Ovary (tissue), 9 donors: ENCODE data around the gene PGR. TPM values are rescaled to one million over a fixed set of nuclear protein-coding genes. Genes with fewer than 3 reads are reported as not detected.
A peak's percentile ranks its signal among the peaks of the same experiment; 100 is the strongest.

Experiments used
- DNase-seq, 5 donors: peaks; one replicate each; pipeline ENCODE4 v3.0.0-alpha.2; 2019 to 2020
- H3K27ac ChIP-seq, 2 donors: fragments of 200-600 bp; one replicate each; pipeline versions ENCODE4 v1.5.1 to v1.8.0; 2019 to 2022
- H3K27me3 ChIP-seq: fragments of 200-600 bp; one replicate; pipeline ENCODE4 v1.8.0; 2022
- H3K36me3 ChIP-seq: fragments of 200-600 bp; sonication (generic); one replicate; pipeline ENCODE4 v1.5.1; 2019
- H3K4me1 ChIP-seq: one replicate; pipeline ENCODE4 v1.8.1; 2013; ENCODE audit warnings: mild to moderate bottlenecking, moderate library complexity; ENCODE audit not compliant: insufficient read depth
- H3K4me3 ChIP-seq: fragments of 200-600 bp; sonication (generic); one replicate; pipeline ENCODE4 v1.5.1; 2017
- H3K9me3 ChIP-seq, 2 donors: fragments of 200-600 bp in 1 of 2; sonication (generic) in 1 of 2; one replicate each; pipeline versions ENCODE4 v1.5.1 to v1.8.1; 2013 to 2019; ENCODE audit warnings: mild to moderate bottlenecking in 1 of 2, moderate library complexity in 1 of 2
- EP300 ChIP-seq: sonication (generic); formaldehyde crosslinking; IDR thresholded peaks from one replicate; pipeline ENCODE4 v1.6.1; 2017; ENCODE audit warnings: antibody characterized with exemption
- POLR2A ChIP-seq: fragments of 450-650 bp; IDR thresholded peaks from one replicate; pipeline ENCODE4 v1.6.1; 2017; ENCODE audit warnings: antibody characterized with exemption, mild to moderate bottlenecking, moderate library complexity
- WGBS, 3 donors: extraction: QIAGEN DNeasy Blood & Tissue Kit in 1 of 3; methylation state at CpG; one replicate each; pipeline versions ENCODE4 v1.1.5 to v1.1.7; 2013 to 2017; 5-methylcytosine and 5-hydroxymethylcytosine counted together
- intact Hi-C, 4 donors: fragments of 100-400 bp; cut with DNase I; formaldehyde crosslinking; loops; one replicate each; pipeline versions ENCODE4 v1.11.0 to v1.15.1; 2022 to 2023
- polyA plus RNA-seq, 2 donors: library from polyadenylated mRNA; stranded (reverse); fragments of 200-250 nt in 1 of 2; fragments of 350-450 nt in 1 of 2; fragmentation: Illumina TruSeq in 1 of 2; extraction: RNeasy Lipid Tissue Mini Kit (QIAGEN cat#74804) in 1 of 2; gene quantifications; one replicate each; pipeline ENCODE4 v1.2.3, GENCODE V29; 2013 to 2014
- total RNA-seq, 7 donors: library from RNA; depleted of rRNA in 2 of 7; stranded (reverse); fragments of >200 nt in 2 of 7; fragmentation: NEBNext Ultra II Directional in 3 of 7; extraction: Animal tissue kit (Norgen Biotek cat#: 25700) in 3 of 7; gene quantifications; one replicate each; pipeline versions ENCODE4 v1.1.0 to v1.2.4, GENCODE V29; 2016 to 2023
- TF ChIP-seq, protein P1 (sequence below), 3 donors: fragments of 450-650 bp in 2 of 3; fragments of 200-600 bp in 1 of 3; IDR thresholded peaks; one replicate each; pipeline versions ENCODE4 v1.5.1 to v1.8.0; 2016 to 2022; ENCODE audit warnings: antibody characterized with exemption in 3 of 3, mild to moderate bottlenecking in 1 of 3
- donor health status: DM: no; HTN: no; CAD: no; lungs with moderate emphysema.
- donor health status: DM: no; HTN: no; CAD: no.
- donor health status: Bipolar disorder and iron deficiency.
- donor health status: DM: yes; HTN: yes; CAD: no.
- donor health status: DM: no; HTN: no; CAD: no.
- donor health status: DM: yes; HTN: yes; CAD: no.

Gene PGR
- total and polyA plus RNA-seq, 9 donors: 6.1 to 94.3 (median 21.3) TPM

DNA sequence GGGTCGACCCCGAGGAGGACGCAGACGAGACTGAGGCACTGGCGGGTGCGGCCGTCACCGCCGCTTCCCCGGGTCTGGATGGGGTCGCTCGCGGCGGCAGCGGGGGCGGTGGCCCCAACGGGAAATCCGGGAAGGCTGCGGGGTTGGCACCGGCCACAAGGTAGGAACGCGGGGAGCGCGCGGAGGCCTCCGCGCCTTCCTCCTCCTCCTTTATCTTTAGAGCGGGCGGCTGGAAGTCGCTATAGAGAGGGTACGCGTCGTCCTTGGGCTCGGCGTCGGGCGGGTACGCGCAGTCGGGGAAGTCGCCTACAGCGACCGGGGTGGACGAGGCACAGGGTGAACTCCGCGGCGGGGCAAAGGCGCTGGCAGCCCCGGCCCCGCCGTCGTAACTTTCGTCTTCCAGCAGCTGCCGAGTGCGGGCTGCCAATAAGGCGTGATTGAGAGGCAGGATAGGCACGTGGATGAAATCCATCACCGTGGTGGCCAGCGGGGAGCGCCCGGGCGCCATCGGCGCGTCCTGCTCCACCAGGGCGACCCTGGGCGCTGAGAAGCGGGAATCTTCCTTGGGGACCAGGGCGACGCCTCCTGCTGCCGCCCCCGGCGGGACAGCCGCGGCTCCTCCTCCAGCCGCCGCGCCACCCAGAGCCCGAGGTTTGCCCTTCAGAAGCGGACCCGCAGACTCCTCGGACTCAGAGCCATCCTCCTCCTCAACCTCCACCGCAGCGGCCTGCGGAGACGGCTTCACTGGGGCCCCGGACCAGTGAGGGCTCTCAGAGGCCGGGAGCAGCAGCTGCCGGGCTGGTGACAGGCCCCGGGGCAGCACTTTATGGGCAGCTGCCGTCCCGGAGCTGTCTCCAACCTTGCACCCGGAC lies 1.7 kb downstream of the PGR start:
- no peak for TF ChIP-seq EP300
- intact Hi-C loops: loop anchor here in 1 of 4 donors (5.0 kb wide), 1 partner anchor 96 kb away; no protein-coding TSS in a partner anchor
- Histone ChIP-seq H3K36me3 (no peaks in the 10 kb centered on the region), H3K4me1 (peaks cover 2% of the 10 kb centered on the region), H3K27me3 (no peaks in the 10 kb centered on the region), H3K27ac (peak overlapping the region; percentile 90 to 93), H3K4me3 (peak overlapping the region; percentile 74), H3K9me3 (no peaks in the 10 kb centered on the region)
- peak; percentile 49 to 70 (median 69) for DNase-seq
- WGBS, 3 donors: 0 to 1% (median 0%) methylated on average over 51 to 93 of the region's 93 CpGs

DNA sequence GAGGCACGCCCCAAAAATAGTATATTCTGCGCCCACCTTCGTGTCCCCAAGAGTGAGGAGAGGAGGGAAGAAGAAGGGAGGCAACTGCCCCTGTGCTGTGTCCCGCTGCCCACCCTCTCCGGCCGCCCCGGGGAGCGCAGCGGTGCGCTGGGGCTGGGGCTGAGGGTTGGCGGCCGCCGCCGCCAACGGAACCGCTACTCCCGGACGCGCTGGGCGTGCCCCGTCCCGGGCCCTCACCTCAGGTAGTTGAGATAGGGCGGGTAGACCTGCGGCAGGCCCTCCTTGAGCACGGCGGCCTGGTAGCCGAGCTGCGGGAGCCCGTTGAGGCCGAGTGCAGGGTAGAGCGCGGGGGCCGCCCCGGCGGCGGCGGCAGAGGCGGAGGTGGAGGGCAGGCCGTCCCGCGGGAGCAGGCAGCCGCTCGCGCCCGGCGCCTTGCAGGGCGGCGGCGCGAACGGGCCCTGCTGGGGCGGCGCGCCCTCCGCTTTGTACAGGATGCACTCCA lies 2.4 kb downstream of the PGR start:
- H3K9me3 ChIP-seq: no peaks in the 10 kb centered on the region
- no peaks in the 10 kb centered on the region for H3K27me3 ChIP-seq
- no peak for TF ChIP-seq POLR2A
- no peak for TF ChIP-seq EP300
- TF ChIP-seq, protein P1, sequence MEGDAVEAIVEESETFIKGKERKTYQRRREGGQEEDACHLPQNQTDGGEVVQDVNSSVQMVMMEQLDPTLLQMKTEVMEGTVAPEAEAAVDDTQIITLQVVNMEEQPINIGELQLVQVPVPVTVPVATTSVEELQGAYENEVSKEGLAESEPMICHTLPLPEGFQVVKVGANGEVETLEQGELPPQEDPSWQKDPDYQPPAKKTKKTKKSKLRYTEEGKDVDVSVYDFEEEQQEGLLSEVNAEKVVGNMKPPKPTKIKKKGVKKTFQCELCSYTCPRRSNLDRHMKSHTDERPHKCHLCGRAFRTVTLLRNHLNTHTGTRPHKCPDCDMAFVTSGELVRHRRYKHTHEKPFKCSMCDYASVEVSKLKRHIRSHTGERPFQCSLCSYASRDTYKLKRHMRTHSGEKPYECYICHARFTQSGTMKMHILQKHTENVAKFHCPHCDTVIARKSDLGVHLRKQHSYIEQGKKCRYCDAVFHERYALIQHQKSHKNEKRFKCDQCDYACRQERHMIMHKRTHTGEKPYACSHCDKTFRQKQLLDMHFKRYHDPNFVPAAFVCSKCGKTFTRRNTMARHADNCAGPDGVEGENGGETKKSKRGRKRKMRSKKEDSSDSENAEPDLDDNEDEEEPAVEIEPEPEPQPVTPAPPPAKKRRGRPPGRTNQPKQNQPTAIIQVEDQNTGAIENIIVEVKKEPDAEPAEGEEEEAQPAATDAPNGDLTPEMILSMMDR (IDR thresholded peaks at IDR 0.05): no peak
- peaks cover 3% of the 10 kb centered on the region for H3K4me1 ChIP-seq
- H3K36me3 ChIP-seq: no peaks in the 10 kb centered on the region
- intact Hi-C loops: loop anchor here in 1 of 4 donors (5.0 kb wide), 1 partner anchor 95 kb away; no protein-coding TSS in a partner anchor
- WGBS, 3 donors: 0 to 1% (median 1%) methylated on average over 28 to 55 of the region's 55 CpGs
- peak in 3 of 5 donors; percentile 48 to 62 (median 53) for DNase-seq
- peak overlapping the region; percentile 74 for H3K4me3 ChIP-seq
- peak overlapping the region; percentile 90 to 93 for H3K27ac ChIP-seq

DNA sequence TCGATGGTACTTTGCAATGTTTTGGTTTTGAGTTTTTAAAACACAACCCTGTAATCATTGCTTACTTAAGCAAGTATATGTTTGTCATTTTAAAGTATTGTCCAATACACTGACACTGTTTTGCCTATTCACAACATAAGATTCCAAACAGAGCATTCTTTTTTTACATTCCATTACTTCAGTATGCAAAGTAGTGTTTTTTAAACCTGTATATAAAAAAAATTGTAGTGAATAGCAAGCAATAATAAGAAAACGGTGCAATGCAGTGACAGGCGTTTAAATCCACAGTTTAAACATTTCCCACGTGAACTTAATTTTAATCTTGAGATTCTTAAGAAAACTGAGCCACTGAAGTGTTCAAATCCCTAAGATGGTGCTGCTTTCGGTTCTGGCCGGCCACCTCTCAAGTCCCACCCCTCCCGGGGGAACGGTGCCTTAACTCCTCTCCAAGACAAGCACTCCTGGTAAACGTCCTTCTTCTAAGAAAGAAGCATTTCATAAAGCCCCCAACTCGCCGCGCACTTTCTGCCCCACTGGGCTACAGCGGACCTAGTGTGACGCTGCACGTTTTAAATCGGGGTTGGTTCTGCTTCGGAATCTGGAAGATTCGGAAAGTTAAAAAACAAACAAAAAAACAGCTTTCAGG lies 2.9 kb downstream of the PGR start:
- no peaks in the 10 kb centered on the region for H3K9me3 ChIP-seq
- H3K27me3 ChIP-seq: no peaks in the 10 kb centered on the region
- intact Hi-C loops: loop anchor here in 1 of 4 donors (5.0 kb wide), 1 partner anchor 94 kb away; no protein-coding TSS in a partner anchor
- H3K4me1 ChIP-seq: peaks cover 3% of the 10 kb centered on the region
- peak; percentile 54 to 64 (median 60) for DNase-seq
- peak overlapping the region; percentile 74 for H3K4me3 ChIP-seq
- TF ChIP-seq, protein P1 (IDR thresholded peaks at IDR 0.05): no peak
- TF ChIP-seq POLR2A (no peak), EP300 (no peak)
- 1 to 2% (median 1%) methylated on average over 18 of the region's 18 CpGs for WGBS, 3 donors
- H3K36me3 ChIP-seq: no peaks in the 10 kb centered on the region
- H3K27ac ChIP-seq: peak overlapping the region; percentile 90 to 93

DNA sequence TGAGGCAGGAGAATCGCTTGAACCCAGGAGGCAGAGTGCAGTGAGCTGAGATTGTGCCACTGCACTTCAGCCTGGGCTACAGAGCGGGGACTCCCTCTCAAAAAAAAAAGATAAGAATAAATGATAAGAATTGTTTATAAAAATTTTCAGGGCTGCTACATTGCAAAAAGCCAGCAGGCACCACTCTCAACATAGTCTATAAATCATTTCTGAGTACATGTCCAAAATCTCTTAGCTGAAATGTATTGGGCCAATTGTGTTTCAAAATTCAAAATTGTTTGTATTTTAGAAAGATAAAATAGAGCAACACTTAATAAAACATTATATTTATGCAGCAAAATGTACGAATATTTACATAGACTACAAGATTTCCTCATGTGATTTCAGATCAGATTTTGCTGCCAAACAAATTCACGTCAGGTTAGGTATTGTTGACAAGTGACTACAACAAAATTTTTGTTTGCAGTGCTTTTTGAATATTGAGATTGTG lies 13.9 kb downstream of the PGR start:
- no peak for DNase-seq
- no peaks in the 10 kb centered on the region for H3K27me3 ChIP-seq
- H3K4me1 ChIP-seq: peaks cover 6% of the 10 kb centered on the region
- WGBS, 3 donors: 50 to 76% (median 66%) methylated on average over 4 of the region's 4 CpGs
- intact Hi-C loops: no loop called here
- H3K36me3 ChIP-seq: no peaks in the 10 kb centered on the region
- no peaks in the 10 kb centered on the region for H3K9me3 ChIP-seq
- H3K27ac ChIP-seq: peak overlapping the region in 1 of 2 donors; percentile 21
- no peak overlapping the region for H3K4me3 ChIP-seq
- TF ChIP-seq, protein P1 (IDR thresholded peaks at IDR 0.05): no peak
- TF ChIP-seq POLR2A: no peak
- TF ChIP-seq EP300: no peak
